GM08714 (cell line): ENCODE data around the gene SUSD5.
"Not testable (repeated sequence)": the region's sequence is repeated elsewhere in the genome, so short reads cannot be mapped to it uniquely, and the experiment has no call there.

ENCODE experiments used
- H3K4me3 ChIP-seq: fragments of 200-500 bp; sonication (Bioruptor generic); 2 replicates; pipeline ENCODE4 v1.5.1; 2014; ENCODE audit warnings: mild to moderate bottlenecking, low read length, inconsistent platforms
- ZNF274 ChIP-seq: IDR thresholded peaks from 2 replicates; pipeline ENCODE4 v1.6.1; 2012; ENCODE audit warnings: mild to moderate bottlenecking, low read depth, low read length

SUSD5 gene

DNA sequence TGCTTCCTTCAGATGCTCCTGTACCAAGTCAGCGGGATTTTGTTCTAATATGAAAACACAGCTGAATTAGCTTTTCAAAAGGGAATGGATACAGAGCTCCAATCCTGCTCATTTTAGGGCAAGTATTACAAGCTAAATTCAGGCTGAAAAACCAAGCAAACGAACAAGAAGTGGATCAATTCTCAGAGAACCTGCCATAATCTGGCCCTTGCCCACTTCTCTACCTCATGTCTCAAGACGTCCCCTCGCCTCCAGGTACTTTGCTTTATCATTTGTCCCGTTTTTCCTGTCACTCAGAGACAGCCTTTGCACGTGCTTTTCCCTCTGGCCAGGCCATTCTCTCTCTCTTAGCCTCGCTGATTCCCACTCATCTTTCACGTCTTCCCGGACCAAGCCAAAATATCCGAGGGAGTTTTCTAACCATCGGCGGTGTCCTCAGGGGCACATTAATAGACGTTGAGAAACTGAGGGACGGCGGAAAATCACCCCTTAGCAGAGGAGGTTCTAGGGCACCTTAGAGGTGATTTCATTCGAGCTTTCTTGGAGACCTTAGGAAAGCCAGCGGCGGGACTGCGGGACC, 654 bp downstream of the SUSD5 start:
- H3K4me3 ChIP-seq: no peak overlapping the region
- TF ChIP-seq ZNF274: no peak

DNA sequence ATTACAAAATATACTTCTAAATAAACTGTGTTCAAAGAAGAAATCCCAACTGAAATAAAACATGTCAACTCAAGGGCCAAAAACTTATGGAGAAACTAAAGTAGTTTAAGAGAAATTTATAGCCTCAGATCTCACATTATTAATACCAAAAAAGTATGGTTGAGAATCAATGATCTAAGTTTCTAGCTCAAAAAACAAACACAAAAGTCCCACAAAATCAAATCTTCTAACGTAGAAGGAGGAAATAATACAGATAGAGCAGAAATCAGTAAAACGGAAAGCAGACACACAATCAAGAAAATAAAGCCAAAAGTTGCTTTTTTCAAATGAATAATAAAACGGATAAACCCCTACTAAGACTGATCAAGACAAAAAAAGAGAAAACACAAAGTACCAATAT, 2.9 kb downstream of the SUSD5 start:
- TF ChIP-seq ZNF274: no peak
- no peak overlapping the region for H3K4me3 ChIP-seq

GRCh38 chr3:33212406-33212805, 6.2 kb downstream of the SUSD5 start:
- H3K4me3 ChIP-seq: no peak overlapping the region
- TF ChIP-seq ZNF274: no peak

GRCh38 chr3:33211444-33211843, 7.2 kb downstream of the SUSD5 start:
- TF ChIP-seq ZNF274: no peak
- H3K4me3 ChIP-seq: no peak overlapping the region

GRCh38 chr3:33209357-33209756, 9.3 kb downstream of the SUSD5 start:
- TF ChIP-seq ZNF274: no peak
- no peak overlapping the region for H3K4me3 ChIP-seq

DNA sequence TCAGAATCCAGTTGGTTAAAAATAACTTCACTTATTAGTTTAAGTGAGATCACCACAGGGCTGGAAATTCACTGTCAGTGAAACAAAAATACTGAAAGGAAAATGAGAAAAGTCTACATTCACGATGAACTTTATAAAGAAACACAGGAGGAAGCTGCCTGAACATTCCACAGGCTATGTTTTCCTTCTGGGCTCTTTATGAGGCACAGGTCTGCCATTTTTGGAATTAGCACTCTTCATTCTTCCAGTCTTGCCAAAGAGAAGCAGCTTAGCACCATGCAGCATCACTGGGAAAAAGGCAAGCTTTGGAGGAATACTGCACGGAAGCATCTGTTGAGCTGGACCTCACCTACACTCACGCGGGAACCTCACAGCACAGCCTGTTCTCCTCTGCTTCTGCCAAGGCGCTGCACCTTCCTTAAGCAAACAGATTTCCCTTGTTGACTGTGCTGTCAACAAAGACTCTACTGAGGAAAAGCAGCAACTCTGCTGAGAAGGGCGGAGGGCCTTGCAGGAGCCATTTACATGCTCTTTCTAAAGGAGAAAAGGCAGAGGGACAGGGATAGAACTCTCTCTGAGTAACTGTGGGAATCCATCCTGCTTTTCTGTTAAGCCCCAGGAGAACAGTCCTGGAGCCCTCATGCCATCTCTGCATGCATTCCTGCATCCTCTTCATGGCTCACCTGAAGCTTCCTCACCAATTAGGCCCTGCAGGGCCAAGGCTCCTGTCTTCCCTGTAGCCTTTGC, 15.7 kb downstream of the SUSD5 start:
- no peak for TF ChIP-seq ZNF274
- no peak overlapping the region for H3K4me3 ChIP-seq

- H3K4me3 ChIP-seq: no peak overlapping the region
- TF ChIP-seq ZNF274: no peak
Measured at GRCh38 chr3:33201195-33201594, 17.4 kb downstream of the SUSD5 start.

- TF ChIP-seq ZNF274: no peak
- no peak overlapping the region for H3K4me3 ChIP-seq
Measured at GRCh38 chr3:33196538-33196937, 22.1 kb downstream of the SUSD5 start.

- TF ChIP-seq ZNF274: no peak
- H3K4me3 ChIP-seq: no peak overlapping the region
Measured at GRCh38 chr3:33194303-33194702, 24.3 kb downstream of the SUSD5 start.

- TF ChIP-seq ZNF274: no peak
Measured at GRCh38 chr3:33187368-33187634, 31.3 kb downstream of the SUSD5 start.

DNA sequence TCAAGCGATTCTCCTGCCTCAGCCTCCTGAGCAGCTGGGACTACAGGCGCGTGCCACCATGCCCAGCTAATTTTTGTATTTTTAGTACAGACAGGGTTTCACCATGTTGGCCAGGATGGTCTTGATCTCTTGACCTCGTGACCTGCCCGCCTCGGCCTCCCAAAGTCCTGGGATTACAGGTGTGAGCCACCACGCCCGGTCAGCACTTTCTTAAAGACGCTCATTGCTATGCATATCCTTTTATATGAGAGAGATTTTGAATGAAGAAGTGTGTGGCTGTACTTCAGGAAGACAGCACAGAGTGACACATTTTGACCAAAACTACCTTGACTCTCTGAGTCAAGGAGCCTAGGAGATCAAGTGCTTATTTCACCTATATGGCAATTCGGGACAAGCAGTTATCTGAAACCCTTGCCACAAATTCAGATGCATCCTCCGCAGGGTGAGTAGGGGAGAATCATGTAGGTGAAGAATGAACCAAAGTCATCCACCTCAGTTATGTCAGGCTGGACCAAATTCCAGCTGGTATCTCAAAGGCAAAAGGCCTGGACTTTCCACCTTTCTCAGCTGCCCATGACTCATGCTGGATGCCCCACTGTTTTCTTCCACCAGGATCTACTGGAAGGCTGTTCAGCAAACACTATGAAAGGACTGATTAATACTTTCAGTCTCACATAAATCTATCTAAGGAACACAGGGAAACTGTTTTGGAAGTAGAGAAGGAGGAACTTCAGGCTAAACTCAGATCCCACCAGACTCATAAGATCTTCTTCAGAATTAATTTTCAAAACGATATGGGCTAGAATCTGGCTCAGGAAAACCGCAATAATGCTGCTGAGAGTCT, 31.9 kb downstream of the SUSD5 start:
- H3K4me3 ChIP-seq: no peak overlapping the region
- no peak for TF ChIP-seq ZNF274

More at GRCh38 chr3:33187368-33187634, 31.3 kb downstream of the SUSD5 start:
- H3K4me3 ChIP-seq: no peak overlapping the region

DNA sequence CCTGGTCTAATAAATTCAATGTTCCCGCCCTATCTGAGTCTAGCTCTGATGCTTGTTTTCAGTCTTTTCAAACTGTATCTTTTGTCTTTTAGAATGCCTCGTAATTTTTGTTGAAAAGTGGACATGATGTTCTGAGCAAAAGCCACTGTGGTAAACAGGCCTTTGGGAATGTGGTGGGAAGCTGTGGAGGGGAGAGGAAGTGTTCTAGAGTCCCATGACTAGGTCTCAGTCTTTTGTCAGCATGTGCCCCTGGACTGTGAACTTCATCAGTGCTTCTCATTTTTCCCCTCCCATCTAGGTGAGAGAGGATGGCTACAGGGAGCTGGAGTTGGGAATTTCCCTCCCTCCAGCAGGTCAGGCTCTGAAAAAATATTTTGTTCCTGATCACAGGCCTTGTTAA, 33.7 kb downstream of the SUSD5 start:
- TF ChIP-seq ZNF274: no peak
- H3K4me3 ChIP-seq: no peak overlapping the region

DNA sequence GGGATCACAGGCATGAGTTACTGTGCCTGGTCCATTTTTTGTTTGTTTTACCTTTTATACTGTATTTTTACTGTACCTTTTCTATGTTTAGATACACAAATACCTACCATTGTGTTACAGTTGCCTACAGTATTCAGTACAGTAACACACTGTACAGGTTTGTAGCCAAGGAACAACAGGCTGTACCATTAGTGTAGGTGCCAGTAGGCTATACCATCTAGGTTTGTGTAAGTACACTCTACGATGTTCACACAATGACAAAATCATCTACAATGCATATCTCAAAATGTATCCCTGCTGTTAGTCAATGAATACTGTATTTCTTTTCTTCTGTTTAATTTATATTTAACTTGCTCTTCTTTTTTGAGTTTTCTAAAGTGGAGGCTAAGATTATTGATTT, 37.0 kb downstream of the SUSD5 start:
- H3K4me3 ChIP-seq: not testable (repeated sequence)

DNA sequence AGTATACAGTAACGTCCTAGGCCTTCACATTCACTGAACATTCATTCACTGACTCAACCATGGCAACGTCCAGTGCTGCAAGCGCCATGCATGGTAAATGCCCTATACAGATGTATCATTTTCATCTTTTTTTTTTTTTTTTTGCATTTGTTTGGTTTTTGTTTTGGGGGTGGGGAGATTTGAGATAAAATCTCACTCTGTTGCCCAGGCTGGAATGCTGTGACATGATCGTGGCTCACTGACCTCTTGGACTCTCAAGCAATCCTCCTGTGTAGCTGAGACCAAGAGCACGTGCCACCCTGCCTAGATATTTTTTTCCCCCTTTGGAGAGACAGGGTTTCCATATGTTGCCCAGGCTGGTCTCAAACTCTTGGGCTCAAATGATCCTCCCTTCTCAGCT, 37.4 kb downstream of the SUSD5 start:
- H3K4me3 ChIP-seq: no peak overlapping the region
- no peak for TF ChIP-seq ZNF274

DNA sequence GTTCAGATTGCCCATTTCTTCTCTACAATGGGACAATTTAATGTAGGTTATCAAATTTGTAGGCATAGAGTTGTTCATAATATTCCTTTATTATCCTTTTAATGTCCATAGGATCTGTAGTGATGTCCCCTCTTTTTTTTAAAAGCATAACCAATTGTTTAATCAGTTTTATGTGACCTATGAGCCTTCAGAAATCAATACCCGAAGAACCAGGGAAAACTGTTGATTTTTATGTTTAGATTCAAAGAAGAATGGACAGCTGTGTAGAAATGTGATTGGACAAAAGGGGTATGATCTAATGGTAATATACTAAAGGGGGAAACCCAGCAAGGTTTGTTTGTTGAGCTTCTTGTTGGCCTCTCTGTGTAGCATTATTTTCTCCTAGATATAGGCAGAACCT, 39.5 kb downstream of the SUSD5 start:
- H3K4me3 ChIP-seq: no peak overlapping the region
- TF ChIP-seq ZNF274: no peak
